Measurements from ENCODE around the gene SVOP. TPM values are rescaled to one million over a fixed set of nuclear protein-coding genes. Genes with fewer than 3 reads are reported as not detected.
A peak's percentile ranks its signal among the peaks of the same experiment; 100 is the strongest.

SVOP gene
- polyA plus RNA-seq, 1 donor from 2014 or later = not detected

DNA sequence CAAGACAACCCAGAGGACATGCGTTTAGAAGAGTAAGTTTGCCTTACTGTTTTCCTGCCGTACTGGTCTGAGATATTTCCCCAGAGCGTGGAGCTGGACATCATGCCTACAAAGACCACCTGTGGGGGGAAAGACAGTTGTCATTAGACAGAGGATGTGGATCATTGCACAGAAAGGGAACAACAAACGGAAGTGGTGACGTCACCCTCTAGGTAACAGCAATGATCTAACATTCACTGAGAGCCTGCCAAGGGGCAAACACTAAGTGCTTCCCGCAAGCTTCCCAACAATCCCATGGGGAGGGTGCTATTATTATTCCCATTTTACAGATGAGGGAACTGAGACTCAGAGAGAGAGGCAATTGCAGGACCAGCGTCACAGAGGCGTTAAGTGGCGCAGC lies 48.5 kb downstream of the SVOP start:
- H3K36me3 Mint-ChIP-seq = peaks cover 4% of the 10 kb centered on the region
- no peak overlapping the region for H3K4me3 Mint-ChIP-seq
- peak overlapping the region in 1 of 3 donors; percentile 53 for H3K27ac Mint-ChIP-seq
- peaks cover 0 to 3% (median 0%) of the 10 kb centered on the region in 3 donors for H3K4me1 Mint-ChIP-seq
- peaks cover 2% of the 10 kb centered on the region for H3K27me3 Mint-ChIP-seq
- no peaks in the 10 kb centered on the region for H3K9me3 Mint-ChIP-seq

DNA sequence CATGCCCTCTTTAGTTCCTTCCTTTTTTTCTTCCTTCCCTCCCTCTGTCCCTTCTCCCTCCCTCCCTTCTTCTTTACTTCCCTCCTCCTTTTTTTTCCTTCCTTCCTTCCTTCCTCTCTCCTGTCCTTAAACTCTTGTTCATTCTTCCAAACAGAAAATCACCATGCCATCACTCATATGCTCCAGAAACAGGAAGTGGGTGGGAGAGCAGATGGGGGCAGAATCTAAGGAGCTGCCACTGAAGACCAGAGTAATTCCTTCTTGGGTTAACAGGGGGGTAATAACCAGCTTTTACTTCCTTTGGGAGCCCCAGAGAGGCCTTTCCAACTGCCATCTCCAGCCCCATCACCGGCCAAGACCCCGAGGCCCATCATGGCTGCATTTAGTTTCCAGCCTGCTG lies 51.2 kb downstream of the SVOP start:
- Mint-ChIP-seq H3K4me3 (no peak overlapping the region), H3K9me3 (no peaks in the 10 kb centered on the region), H3K27me3 (peaks cover 2% of the 10 kb centered on the region), H3K36me3 (peaks cover 2% of the 10 kb centered on the region), H3K4me1 (peaks cover 0 to 3% (median 0%) of the 10 kb centered on the region in 3 donors), H3K27ac (no peak overlapping the region)

DNA sequence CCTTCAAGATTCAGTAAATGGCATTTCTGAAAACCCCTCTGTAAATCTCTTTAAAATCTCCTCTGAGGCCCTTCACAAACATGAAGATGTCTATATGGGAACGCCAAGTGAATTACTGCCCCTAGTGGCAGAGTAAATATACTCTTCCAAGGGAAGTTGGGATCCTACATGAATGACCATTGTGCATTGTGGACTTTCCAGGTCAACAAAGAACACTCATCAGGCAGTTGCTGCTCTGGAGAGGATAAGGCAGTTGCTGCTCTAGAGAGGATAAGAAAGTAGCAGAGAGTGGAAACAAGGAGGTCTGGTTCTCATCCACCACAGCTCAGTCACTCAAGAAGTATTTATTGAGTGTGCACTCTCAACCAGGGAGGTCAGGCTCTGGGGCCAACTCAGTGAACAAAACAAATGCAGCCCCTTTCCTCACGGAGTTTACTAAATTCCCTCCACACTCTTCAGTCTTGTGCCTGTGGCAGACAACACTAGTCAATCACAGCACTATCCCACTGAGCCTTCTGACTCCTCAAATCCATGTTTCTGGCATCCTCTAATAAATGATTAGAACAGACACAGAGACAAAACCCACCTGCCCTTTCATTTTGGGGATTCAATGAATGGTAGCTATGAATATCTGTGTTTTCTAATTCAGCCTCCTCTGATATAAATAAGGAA lies 52.9 kb downstream of the SVOP start:
- Mint-ChIP-seq H3K4me3 (no peak overlapping the region), H3K4me1 (peaks cover 0 to 3% (median 0%) of the 10 kb centered on the region in 3 donors), H3K36me3 (no peaks in the 10 kb centered on the region), H3K9me3 (no peaks in the 10 kb centered on the region), H3K27ac (peak overlapping the region in 1 of 3 donors; percentile 35), H3K27me3 (peaks cover 2% of the 10 kb centered on the region)

DNA sequence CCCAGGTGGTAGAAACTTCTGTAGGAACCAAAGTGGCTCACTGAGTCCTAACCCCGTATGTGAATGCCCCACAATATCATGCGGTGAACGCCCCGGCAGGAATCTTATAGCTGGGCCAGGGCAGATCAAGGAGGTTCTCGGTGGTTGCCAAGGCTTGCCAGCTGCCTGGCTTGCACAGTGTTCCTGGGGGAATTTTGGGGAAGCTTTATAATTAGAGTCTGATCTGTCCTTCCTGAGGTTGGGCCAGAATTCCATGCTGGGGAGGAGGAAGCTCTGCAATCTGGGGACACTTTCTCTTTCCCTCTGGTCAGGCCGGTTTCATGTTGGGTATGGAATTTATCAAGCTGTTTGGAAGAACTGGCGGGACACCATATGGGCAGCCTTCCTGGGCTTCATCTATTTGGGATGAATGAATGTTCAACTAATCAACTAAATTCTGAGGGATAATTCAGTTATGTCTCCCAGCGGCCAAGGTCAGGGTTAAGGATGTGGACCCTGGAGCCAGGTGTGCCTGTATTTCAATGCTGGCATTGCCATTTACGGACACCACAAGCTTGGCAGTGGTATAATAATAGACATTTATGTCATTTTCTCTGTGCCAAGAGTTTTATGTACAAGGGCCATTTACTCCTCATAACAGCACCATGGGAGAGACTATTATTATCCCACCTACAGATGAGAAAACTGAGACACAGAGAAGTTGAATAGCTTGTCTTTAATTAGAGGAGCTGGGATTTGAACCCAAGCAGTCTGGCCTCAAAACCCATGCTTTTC lies 54.3 kb downstream of the SVOP start:
- Mint-ChIP-seq H3K4me3 (no peak overlapping the region), H3K4me1 (no peaks in the 10 kb centered on the region), H3K36me3 (peaks cover 1% of the 10 kb centered on the region), H3K9me3 (no peaks in the 10 kb centered on the region), H3K27me3 (peaks cover 2% of the 10 kb centered on the region), H3K27ac (no peak overlapping the region)

DNA sequence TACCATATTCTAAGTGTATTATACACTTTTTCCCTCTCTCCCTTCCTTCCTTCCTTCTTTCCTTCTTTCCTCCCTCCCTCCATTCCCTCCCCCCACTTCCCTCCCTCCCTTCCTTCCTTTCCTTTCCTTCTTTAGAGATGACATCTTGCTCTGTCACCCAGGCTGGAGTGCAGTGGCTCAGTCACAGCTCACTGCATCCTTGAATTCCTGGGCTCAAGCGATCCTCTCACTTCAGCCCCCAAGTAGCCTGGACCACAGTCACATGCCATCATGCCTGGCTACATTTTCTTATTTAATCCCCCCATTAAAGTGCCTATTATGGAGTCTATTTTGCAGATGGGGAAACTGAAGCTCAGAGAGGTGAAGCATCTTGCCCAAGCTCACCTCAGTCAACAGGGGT lies 55.0 kb downstream of the SVOP start:
- no peaks in the 10 kb centered on the region for H3K4me1 Mint-ChIP-seq
- no peaks in the 10 kb centered on the region for H3K9me3 Mint-ChIP-seq
- H3K4me3 Mint-ChIP-seq = no peak overlapping the region
- H3K27me3 Mint-ChIP-seq = peaks cover 2% of the 10 kb centered on the region
- no peak overlapping the region for H3K27ac Mint-ChIP-seq
- H3K36me3 Mint-ChIP-seq = peaks cover 1% of the 10 kb centered on the region

DNA sequence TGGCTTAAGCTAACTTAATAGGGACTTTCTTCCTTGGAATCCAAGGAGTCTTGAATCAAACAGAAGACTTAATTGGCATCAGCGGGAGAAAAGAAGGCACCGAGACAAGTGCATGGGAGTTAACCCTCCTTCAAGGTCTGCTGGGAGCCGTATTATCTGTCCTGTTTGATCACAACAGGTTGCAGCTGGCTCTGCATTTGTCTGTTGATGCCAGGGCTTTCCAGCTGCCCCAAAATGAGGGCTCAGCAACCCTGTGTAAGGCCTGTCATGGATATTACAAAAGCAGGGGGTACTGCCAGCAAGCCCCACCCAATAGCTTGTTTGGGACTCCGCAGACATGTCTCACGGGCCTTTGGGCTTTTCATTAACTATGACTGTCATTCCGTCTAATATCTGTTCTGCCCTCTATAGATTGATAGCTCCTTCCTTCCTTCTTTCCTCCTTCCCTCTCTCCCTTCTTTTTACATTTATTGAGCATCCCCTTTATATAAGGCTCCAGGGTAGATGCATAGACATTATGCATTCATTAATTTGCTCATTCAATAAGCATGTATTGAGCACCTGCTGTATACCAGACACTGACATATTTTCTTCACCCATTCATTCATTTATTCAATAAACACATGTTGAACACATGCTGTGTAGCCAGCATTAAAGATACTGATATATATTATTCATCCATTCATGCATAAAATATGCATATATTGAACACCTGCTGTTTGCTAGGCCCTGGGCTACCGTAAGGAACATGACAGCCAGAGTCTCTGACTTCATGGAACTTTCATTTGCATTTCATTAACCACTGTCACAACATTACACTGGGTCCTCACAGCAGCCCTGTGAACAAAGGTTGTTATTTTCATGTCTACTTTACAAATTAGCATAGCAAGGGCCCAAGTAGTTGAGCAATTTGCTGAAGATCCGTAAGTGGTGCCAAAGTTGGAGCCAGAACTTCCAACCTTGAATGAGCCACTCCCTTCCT lies 56.2 kb downstream of the SVOP start:
- H3K4me1 Mint-ChIP-seq = no peaks in the 10 kb centered on the region

DNA sequence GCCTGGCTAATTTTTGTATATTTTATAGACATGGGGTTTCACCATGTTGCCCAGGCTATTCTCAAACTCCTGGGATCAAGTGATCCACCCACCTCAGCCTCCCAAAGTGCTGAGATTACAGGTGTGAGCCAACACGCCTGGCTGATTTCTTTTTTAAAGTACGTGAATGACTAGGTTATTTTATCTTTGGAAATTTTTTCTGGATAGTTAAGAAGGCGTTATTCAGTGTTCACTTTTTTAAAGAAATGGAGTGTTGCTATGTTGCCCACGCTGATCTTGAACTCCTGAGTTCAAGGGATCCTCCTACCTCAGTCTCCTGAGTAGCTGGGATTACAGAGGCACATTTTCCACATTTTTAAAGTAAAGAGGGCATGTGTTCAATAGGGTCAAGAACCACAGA lies 58.6 kb downstream of the SVOP start:
- Mint-ChIP-seq H3K4me3 (no peak overlapping the region), H3K27ac (no peak overlapping the region), H3K27me3 (peaks cover 5% of the 10 kb centered on the region), H3K4me1 (no peaks in the 10 kb centered on the region), H3K9me3 (no peaks in the 10 kb centered on the region), H3K36me3 (peaks cover 1% of the 10 kb centered on the region)

More for the DNA sequence above, 56.2 kb downstream of the SVOP start:
- Mint-ChIP-seq H3K27ac (peak overlapping the region in 1 of 3 donors; percentile 11), H3K9me3 (no peaks in the 10 kb centered on the region), H3K27me3 (peaks cover 5% of the 10 kb centered on the region), H3K36me3 (peaks cover 1% of the 10 kb centered on the region), H3K4me3 (no peak overlapping the region)

DNA sequence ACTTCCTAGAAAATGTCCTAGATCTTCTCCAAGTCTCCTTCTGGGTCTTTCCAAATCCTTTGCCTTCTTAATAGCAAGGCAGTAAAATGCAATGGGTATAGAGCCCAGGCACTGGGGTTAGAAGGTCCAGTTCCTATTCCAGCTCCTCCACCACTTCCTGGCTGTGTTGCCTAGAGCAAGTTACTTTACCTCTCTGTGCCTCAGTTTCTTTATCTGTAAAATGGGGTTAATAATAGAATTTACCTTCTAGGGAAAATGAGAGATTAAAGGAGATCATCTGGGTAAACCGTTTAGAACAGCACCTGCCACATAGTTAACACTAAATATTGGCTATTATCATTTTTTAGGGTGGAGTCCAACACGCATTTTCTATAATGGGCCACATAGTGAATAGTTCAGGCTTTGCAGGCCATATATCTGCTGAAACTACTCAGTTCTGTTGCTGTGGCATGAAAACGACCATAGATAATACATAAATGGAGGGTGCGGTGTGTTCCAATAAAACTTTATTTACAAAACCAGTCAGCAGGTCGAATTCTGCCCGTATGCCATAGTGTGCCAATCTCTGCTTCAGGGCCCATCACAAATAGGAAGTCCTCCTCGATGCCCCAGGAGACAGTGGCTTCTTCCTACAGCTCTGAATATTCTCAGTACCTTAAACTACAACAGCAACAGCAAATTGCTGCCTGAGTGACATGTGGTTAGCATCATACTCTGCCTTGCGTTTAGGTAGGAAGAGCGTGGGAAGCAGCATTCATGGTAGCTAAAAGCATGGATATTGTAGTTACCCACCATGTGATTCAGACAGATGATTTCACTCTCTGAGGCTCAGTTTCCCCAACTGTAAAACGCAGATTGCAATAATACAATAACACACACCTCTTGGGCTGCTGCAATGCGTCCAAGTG lies 60.9 kb downstream of the SVOP start:
- H3K4me3 Mint-ChIP-seq = no peak overlapping the region
- peaks cover 1% of the 10 kb centered on the region for H3K36me3 Mint-ChIP-seq
- no peak overlapping the region for H3K27ac Mint-ChIP-seq
- no peaks in the 10 kb centered on the region for H3K4me1 Mint-ChIP-seq
- no peaks in the 10 kb centered on the region for H3K9me3 Mint-ChIP-seq
- H3K27me3 Mint-ChIP-seq = peaks cover 13% of the 10 kb centered on the region

DNA sequence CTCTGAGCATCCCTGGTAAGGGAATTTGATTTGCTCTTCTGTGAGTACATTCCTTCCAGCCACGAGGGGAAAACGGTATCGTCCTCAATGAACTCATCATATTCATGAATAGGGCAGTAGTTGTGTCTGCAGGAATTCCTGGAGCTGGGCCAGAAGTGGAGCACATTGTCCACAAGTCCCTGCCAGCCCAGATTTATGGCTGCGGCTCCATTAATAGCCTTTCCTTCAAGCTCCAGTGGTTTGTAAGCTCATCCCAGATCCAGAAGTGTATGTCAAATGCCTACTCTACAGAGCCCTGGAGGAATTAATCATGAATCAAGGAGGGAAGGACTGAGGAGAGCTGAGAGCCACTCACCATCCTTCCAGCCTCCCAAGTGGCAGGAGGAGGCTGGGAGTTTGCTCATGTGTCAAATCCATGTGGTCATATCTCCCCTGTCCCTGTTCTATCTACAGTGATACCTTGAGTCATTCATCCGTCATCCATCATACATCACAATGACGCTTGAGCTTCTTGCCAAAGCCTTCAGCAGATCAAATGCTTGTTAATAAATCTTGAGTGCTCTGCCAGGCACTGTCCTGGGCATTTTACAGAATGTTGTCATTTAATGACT lies 65.5 kb downstream of the SVOP start:
- Mint-ChIP-seq H3K27ac (no peak overlapping the region), H3K4me1 (peaks cover 0 to 4% (median 4%) of the 10 kb centered on the region in 3 donors), H3K9me3 (no peaks in the 10 kb centered on the region), H3K4me3 (no peak overlapping the region), H3K27me3 (peaks cover 12% of the 10 kb centered on the region), H3K36me3 (no peaks in the 10 kb centered on the region)

DNA sequence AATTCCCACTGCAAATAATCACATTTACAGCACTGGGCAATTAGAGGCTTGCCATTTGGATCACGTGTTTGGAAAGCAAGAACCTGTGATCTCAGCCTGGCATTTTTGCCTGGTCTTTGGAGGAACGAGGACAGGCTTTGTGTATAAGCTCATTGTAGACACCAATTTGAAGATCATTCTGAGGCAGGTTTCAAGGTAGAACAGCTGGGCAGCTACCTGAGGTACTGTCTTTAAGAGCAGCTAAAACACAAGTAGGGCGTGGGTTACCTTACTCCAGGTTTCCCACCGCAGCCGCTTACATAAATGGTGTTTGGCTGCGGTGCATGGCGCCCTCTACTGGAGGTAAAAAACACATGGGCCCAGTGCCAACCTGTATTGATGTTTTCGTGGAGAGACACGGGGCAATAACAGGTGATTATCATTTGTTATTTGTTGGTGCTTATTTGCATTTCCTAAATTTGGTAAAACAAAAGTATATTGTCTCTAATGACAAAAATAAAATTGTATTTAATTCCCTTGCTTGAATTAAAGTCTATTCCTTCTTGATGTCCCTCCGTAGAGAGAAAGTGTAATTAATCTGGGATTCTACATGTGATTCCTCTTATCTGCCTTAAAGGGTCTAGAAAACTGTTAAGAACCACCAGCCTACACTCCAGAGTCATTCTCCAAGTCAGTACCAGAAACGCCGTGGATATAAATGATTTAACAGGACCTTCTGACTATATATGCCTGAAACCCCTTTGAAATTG lies 69.7 kb downstream of the SVOP start:
- Mint-ChIP-seq H3K4me3 (no peak overlapping the region), H3K27me3 (peaks cover 8% of the 10 kb centered on the region), H3K27ac (no peak overlapping the region), H3K4me1 (peaks cover 0 to 6% (median 6%) of the 10 kb centered on the region in 3 donors), H3K36me3 (no peaks in the 10 kb centered on the region), H3K9me3 (peaks cover 0 to 7% (median 4%) of the 10 kb centered on the region in 3 donors)

DNA sequence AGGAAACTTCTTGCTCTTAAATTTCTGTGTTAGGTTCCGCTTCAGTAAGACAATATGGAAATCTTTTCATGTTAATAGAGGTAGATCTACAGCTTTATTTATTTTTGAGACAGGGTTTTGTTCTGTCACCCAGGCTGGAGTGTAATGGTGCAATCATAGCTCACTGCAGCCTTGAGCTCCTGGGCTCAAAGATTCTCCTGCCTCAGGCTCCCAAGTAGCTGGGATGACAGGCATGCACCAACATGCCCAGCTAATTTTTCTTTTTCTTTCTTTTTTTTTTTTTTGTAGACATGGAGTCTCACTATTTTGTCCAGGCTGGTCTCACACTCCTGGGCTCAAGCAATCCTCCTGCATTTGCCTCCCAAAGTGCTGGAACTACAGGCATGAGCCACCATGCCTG lies 70.9 kb downstream of the SVOP start:
- Mint-ChIP-seq H3K9me3 (peaks cover 0 to 7% (median 4%) of the 10 kb centered on the region in 3 donors), H3K27me3 (peaks cover 7% of the 10 kb centered on the region), H3K27ac (no peak overlapping the region), H3K36me3 (no peaks in the 10 kb centered on the region), H3K4me3 (no peak overlapping the region), H3K4me1 (peaks cover 0 to 6% (median 6%) of the 10 kb centered on the region in 3 donors)

DNA sequence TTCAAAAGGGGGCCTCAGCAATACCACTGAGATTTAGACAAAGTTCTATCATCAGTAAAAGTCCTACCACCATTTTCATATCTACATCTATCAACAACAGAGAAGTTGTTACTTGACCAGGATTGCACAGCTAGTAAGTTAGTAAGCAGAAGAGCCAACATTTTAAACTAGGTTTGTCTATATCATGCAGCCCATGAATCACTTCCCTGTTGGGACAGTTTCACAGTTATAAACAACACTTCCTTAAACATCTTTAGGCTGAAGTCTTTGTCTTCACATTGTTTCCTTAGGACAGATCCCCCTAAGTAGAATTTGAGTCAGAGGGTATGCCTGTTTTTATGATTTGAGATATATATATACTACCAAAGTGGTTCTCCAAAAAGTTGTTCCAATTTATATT lies 72.5 kb downstream of the SVOP start:
- Mint-ChIP-seq H3K9me3 (peaks cover 0 to 7% (median 4%) of the 10 kb centered on the region in 3 donors), H3K36me3 (no peaks in the 10 kb centered on the region), H3K4me3 (no peak overlapping the region), H3K27me3 (peaks cover 14% of the 10 kb centered on the region), H3K27ac (peak overlapping the region in 1 of 3 donors; percentile 41), H3K4me1 (peaks cover 0 to 6% (median 6%) of the 10 kb centered on the region in 3 donors)

DNA sequence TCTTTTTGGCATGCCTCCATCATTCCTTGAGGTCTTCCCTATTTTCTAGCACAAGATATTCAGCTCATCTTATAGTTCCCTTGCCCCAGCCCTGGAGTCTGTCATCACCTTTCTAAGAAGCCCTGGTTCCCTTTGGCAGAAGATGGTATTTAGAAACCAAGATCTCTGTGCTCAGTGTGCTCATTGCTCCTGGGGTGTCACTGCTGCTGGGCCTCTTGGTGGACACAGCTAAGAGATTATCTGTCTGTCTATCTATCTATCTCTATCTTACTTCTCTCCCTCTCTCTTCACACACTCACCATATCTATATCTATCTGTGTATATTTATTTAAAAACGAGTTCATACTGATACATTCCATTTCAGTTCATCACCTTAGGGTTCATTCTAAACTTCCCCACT lies 73.8 kb downstream of the SVOP start:
- H3K4me3 Mint-ChIP-seq = no peak overlapping the region
- no peak overlapping the region for H3K27ac Mint-ChIP-seq
- no peaks in the 10 kb centered on the region for H3K36me3 Mint-ChIP-seq
- peaks cover 14% of the 10 kb centered on the region for H3K27me3 Mint-ChIP-seq
- H3K9me3 Mint-ChIP-seq = peaks cover 0 to 7% (median 4%) of the 10 kb centered on the region in 3 donors
- peaks cover 0 to 6% (median 6%) of the 10 kb centered on the region in 3 donors for H3K4me1 Mint-ChIP-seq
